Calu3 (cell line): ENCODE measurements around the gene CDCA5. TPM values are rescaled to one million over a fixed set of nuclear protein-coding genes. Genes with fewer than 3 reads are reported as not detected.

Experiments used
- BruUV-seq: library from RNA; stranded (reverse); fragments of 400-500 nt; replicated peaks from 2 replicates; lab custom pipeline; 2021; lab: Mats Ljungman, UMichigan
- CTCF ChIA-PET: fragments of 300-600 bp; sonication (Branson Sonifier 250); formaldehyde crosslinking; loops from one replicate; lab custom pipeline; 2022; ENCODE audit warnings: antibody characterized with exemption; lab: Charles Lee
- DNase-seq: peaks from one replicate; pipeline ENCODE4 v3.0.0; 2022
- H3K27ac Mint-ChIP-seq: one replicate; pipeline ENCODE4 v1.8.0; 2022; ENCODE audit warnings: mixed read lengths; ENCODE audit not compliant: unreplicated experiment
- H3K27me3 Mint-ChIP-seq: one replicate; pipeline ENCODE4 v1.8.0; 2022; ENCODE audit warnings: mixed read lengths; ENCODE audit not compliant: unreplicated experiment
- H3K36me3 Mint-ChIP-seq: one replicate; pipeline ENCODE4 v1.8.0; 2022; ENCODE audit warnings: mild to moderate bottlenecking, moderate library complexity, mixed read lengths; ENCODE audit not compliant: insufficient read depth, unreplicated experiment
- H3K4me1 Mint-ChIP-seq: one replicate; pipeline ENCODE4 v1.8.0; 2022; ENCODE audit warnings: mild to moderate bottlenecking, low read depth, mixed read lengths; ENCODE audit not compliant: unreplicated experiment
- H3K4me3 Mint-ChIP-seq: one replicate; pipeline ENCODE4 v1.8.0; 2022; ENCODE audit warnings: mild to moderate bottlenecking, low read depth, moderate library complexity, mixed read lengths; ENCODE audit not compliant: unreplicated experiment
- H3K9me3 Mint-ChIP-seq: one replicate; pipeline ENCODE4 v1.8.0; 2022; ENCODE audit warnings: low read depth, mixed read lengths; ENCODE audit not compliant: unreplicated experiment
- CTCF ChIP-seq: fragments of 200-600 bp; IDR thresholded peaks from one replicate; pipeline ENCODE4 v1.8.0; 2022; ENCODE audit warnings: antibody characterized with exemption; ENCODE audit not compliant: unreplicated experiment
- intact Hi-C: fragments of 100-400 bp; cut with micrococcal nuclease; formaldehyde crosslinking; loops from one replicate; pipeline ENCODE4 v1.10.0; 2022; ENCODE audit not compliant: unreplicated experiment
- total RNA-seq: library from RNA; stranded (reverse); gene quantifications from 2 replicates; pipeline ENCODE4 v1.2.3, GENCODE V29; 2022

CDCA5 gene
- total RNA-seq, 1 experiment from 2014 or later = 53.4 TPM

DNA sequence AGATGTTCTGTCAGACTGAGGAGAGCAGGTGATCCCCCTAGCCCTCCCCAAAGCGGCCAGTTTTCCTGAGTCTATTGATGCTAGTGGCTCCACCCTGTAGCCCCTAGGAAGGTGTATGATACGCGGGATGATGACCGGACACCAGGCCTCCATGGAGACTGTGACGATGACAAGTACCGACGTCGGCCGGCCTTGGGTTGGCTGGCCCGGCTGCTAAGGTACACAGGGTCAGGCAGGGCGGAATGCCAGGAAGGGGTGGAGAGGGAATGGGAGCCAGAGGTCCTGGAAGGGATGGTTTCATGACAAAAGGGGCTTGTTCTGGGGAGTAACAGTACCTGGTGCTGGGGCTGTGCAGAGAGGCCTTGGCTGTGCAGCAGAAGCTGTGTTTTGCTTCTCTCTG is 3.4 kb upstream of the CDCA5 start:
- BruUV-seq = no TSS peak
- CTCF ChIA-PET = interaction anchor here (0.7 kb wide), 1 partner anchor 14 kb away, joined by 5 read pairs; no protein-coding TSS in a partner anchor
- intact Hi-C loops = no loop called here

DNA sequence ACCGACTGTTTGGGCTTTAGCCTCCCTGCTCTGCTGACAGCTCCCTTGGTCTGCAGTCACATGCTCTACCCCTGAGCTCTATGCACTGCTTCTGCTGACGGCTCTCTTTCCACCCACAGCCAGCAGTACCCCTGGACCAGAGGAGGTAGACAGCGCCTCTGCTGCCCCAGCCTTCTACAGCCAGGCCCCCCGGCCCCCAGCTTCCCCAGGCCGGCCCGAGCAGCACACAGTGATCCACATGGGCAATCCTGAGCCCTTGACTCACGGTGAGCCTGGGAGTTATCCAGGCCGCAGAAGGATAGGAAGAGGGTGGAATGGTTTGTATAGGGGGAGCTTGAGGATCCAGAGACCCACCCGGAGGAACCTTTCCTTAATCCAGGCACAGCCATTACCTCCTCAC is 3.0 kb upstream of the CDCA5 start:
- TF ChIP-seq CTCF = no peak
- DNase-seq = no peak
- BruUV-seq = no TSS peak
- Mint-ChIP-seq H3K27me3 (no peaks in the 10 kb centered on the region), H3K9me3 (no peaks in the 10 kb centered on the region), H3K27ac (no peak overlapping the region), H3K4me3 (no peak overlapping the region), H3K4me1 (peaks cover 23% of the 10 kb centered on the region), H3K36me3 (peaks cover 50% of the 10 kb centered on the region)
- CTCF ChIA-PET = interaction anchor here (0.7 kb wide), 1 partner anchor 15 kb away, joined by 5 read pairs; no protein-coding TSS in a partner anchor
- intact Hi-C loops = no loop called here

More for the DNA sequence above, 3.4 kb upstream of the CDCA5 start:
- H3K9me3 Mint-ChIP-seq = no peaks in the 10 kb centered on the region
- H3K4me1 Mint-ChIP-seq = peaks cover 19% of the 10 kb centered on the region
- H3K36me3 Mint-ChIP-seq = peaks cover 50% of the 10 kb centered on the region
- DNase-seq = no peak
- H3K27ac Mint-ChIP-seq = no peak overlapping the region
- no peaks in the 10 kb centered on the region for H3K27me3 Mint-ChIP-seq
- TF ChIP-seq CTCF = no peak
- no peak overlapping the region for H3K4me3 Mint-ChIP-seq

DNA sequence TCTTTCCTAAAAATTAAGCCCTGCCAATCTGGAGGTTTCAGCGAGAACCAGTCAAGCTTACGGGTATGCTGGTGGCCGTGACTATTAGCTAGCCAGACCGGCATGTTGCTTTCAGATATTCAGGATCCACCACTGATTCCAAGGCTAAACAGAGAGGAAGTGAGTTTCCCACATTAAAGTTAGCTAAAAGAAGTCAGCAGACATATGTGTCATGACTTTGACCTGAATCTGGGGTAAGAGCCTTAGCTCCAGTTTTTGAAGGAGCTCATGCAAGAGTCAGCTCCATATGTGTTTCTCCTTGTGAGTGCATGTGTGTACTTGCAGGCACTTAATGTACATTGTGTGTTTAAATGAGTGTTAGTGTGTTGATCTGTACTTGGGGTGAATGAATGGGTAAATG is 1.6 kb upstream of the CDCA5 start:
- peaks cover 32% of the 10 kb centered on the region for H3K4me1 Mint-ChIP-seq
- intact Hi-C loops = no loop called here
- CTCF ChIA-PET = no interaction called here
- H3K27me3 Mint-ChIP-seq = no peaks in the 10 kb centered on the region
- no peaks in the 10 kb centered on the region for H3K9me3 Mint-ChIP-seq
- no peak for TF ChIP-seq CTCF
- peaks cover 57% of the 10 kb centered on the region for H3K36me3 Mint-ChIP-seq
- no TSS peak for BruUV-seq
- H3K27ac Mint-ChIP-seq = peak overlapping the region; percentile 97
- DNase-seq = no peak
- peak overlapping the region; percentile 100 for H3K4me3 Mint-ChIP-seq

GRCh38 chr11:65084598-65085375 is 947 bp upstream of the CDCA5 start:
- TF ChIP-seq CTCF = no peak
- Mint-ChIP-seq H3K9me3 (no peaks in the 10 kb centered on the region), H3K4me1 (peaks cover 32% of the 10 kb centered on the region), H3K27ac (peak overlapping the region; percentile 97), H3K36me3 (peaks cover 62% of the 10 kb centered on the region), H3K4me3 (peak overlapping the region; percentile 100), H3K27me3 (no peaks in the 10 kb centered on the region)
- CTCF ChIA-PET = no interaction called here
- no peak for DNase-seq
- intact Hi-C loops = no loop called here
- BruUV-seq = no TSS peak
